Stimulated activated CD4-positive, alpha-beta T cell treated with anti-CD3 and anti-CD28 coated beads, Interleukin-2, amount 100 ng/mL, for 48 hours (primary cell): ENCODE data around the gene HUS1.

Source experiments
- DNase-seq, 2 donors: peaks; one replicate each; pipeline ENCODE4 v3.0.0-alpha.2; 2020

Gene HUS1

DNA sequence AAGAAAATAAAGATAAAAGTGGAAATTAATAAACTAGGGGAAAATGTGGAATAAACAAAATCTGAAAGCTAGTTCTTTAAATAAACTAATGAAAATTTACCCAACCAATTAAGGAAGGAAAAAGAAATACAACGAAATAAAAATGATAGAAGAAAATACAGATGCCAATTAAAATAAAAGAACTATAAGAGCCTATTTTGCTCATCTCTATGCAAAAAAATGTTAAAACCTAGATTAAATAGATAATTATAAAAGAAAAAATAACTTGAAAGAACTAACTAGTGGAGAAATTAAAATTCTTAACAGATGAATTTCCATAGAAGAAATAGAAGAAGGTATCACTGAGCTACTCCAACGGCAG, 63.8 kb downstream of the HUS1 start:
- no peak for DNase-seq

DNA sequence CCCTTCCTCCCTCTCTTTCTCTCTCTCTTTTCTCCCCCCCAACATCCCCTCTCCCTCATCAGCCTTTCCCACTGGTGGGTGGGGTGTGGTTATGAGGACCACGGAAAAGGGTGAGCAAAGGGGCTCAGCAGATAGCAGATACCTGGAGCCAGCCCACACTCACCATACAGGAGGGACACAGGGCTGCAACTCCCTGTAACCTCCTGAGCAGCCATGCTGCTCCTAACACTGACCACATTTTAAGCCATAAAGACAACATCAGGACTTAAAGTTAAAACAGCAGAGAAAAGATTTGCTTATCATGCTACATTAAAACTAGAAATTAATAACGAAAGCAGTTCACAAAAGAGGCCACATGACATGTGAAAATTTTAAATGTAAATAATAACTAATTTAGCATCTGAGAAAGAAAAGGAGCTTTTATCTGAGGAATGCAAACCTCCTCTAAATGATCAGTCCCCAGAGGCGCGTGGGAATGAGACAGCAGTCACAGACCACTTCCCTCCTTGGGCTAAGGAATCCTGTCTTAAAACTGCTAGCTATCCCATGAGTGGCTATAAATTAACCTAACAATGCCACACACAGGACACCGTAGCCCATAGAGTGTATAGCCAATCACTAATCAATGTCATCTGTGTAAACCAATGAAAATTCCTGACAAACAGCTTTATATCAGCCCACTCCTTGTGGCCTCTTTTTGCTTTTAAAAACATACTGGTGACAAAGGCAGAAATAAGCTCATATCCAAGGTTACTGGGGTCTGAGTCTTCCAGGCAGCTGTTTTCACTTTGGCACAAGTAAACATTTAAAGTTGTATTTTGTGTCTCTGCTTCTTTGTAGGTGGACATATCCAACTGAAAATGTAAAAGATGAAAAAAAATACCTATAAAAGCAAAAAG, 64.4 kb downstream of the HUS1 start:
- no peak for DNase-seq
